GM21447 (cell line): Measurements from ENCODE around the gene NKX1-2.

Experiments
- ATAC-seq: cut with Tn5 transposase; IDR thresholded peaks from one replicate; pipeline ENCODE4 v1.9.1; 2021; ENCODE audit not compliant: unreplicated experiment

NKX1-2 gene

GRCh38 chr10:124418726-124419501 lies 30.9 kb downstream of the NKX1-2 start, which contains the start of gene OAT:
OAT (minus strand) TSS chr10:124418923; CDS start chr10:124412171, 6,752 bp downstream.
- peak; percentile 97 for ATAC-seq

- peak; percentile 25 for ATAC-seq
Observed at GRCh38 chr10:124417895-124418725, 31.7 kb downstream of the NKX1-2 start.

- ATAC-seq = no peak
Observed at GRCh38 chr10:124416733-124417132, 33.1 kb downstream of the NKX1-2 start.

GRCh38 chr10:124415210-124415609 lies 34.6 kb downstream of the NKX1-2 start:
- no peak for ATAC-seq

GRCh38 chr10:124414076-124414475 lies 35.8 kb downstream of the NKX1-2 start:
- ATAC-seq = no peak

GRCh38 chr10:124409696-124410095 lies 40.1 kb downstream of the NKX1-2 start:
- ATAC-seq = no peak

- no peak for ATAC-seq
Observed at GRCh38 chr10:124408357-124408756, 41.5 kb downstream of the NKX1-2 start.

GRCh38 chr10:124407456-124407855 lies 42.4 kb downstream of the NKX1-2 start:
- ATAC-seq = no peak

- ATAC-seq = peak; percentile 84
Observed at GRCh38 chr10:124403548-124403947, 46.3 kb downstream of the NKX1-2 start.

- ATAC-seq = no peak
Observed at GRCh38 chr10:124402273-124402672, 47.6 kb downstream of the NKX1-2 start.

GRCh38 chr10:124401633-124402032 lies 48.2 kb downstream of the NKX1-2 start:
- no peak for ATAC-seq
